ENCODE results near the gene ZBTB7C. TPM values are rescaled to one million over a fixed set of nuclear protein-coding genes. Genes with fewer than 3 reads are reported as not detected.
A peak's percentile ranks its signal among the peaks of the same experiment; 100 is the strongest.

The ZBTB7C gene
- total and polyA plus RNA-seq, 2 of the 8 experiments (the other 6 are each of a cell fraction or from before 2014, with no cell fraction given): 0.15 to 0.45 TPM

DNA sequence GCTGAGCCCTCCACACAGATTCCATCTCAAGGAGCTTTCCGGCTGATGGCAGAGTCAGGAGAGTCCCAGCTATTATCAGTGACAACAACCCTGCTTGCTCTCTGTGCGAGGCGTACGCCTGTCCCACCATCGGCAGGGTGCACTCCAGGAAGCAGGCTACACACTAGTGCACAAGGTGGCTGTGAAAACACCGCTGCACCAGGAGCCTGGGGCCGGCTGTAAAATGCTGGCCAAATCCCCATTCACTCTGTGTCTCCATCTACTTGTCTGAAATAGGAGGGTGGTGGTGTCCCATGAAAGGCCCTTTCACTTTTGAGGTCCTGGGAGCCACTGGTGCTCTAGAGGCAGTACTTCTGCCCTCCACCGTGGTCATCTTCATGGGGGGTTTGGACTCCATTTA lies 295.5 kb downstream of the ZBTB7C start:
- H3K36me3 ChIP-seq (ENCODE audit: control insufficient read depth in 2 of 4, insufficient read depth in 4 of 4, low read length in 3 of 4): no peaks in the 10 kb centered on the region
- H3K23ac ChIP-seq (ENCODE audit: insufficient read length): no peak overlapping the region
- DNase-seq (ENCODE audit: low read depth in 1 of 2, low spot score in 2 of 2): no peak
- H2BK120ac ChIP-seq (replicated peaks; ENCODE audit: low read depth, low read length): no peak overlapping the region
- POLR2A ChIA-PET (ENCODE audit: partially characterized antibody): no interaction called here
- no peaks in the 10 kb centered on the region for H4K20me1 ChIP-seq (replicated peaks in 1 of 2; ENCODE audit: control insufficient read depth in 1 of 2, insufficient read depth in 2 of 2, low read length in 2 of 2)
- no peak overlapping the region for H2AK5ac ChIP-seq (ENCODE audit: low read depth, low read length)
- no peak overlapping the region for H2AFZ ChIP-seq (ENCODE audit: low read length)
- no peaks in the 10 kb centered on the region for H3K23me2 ChIP-seq (ENCODE audit: low read depth, low read length)
- H2BK20ac ChIP-seq (ENCODE audit: low read length): no peak overlapping the region
- H4K8ac ChIP-seq (ENCODE audit: extremely low read depth, insufficient read depth, low read length): no peak overlapping the region
- no peaks in the 10 kb centered on the region for H3K9me3 ChIP-seq (ENCODE audit: insufficient read depth in 2 of 2, low read depth in 1 of 2, low read length in 1 of 2)
- WGBS, 2 experiments (ENCODE audit: extremely low coverage in 1 of 2, insufficient coverage in 1 of 2, insufficient read length in 1 of 2, insufficient replicate concordance in 2 of 2, low coverage in 1 of 2, low lambda C conversion rate in 2 of 2, missing lambda C conversion rate in 1 of 2): 89% methylated on average over 8 of the region's 8 CpGs; no CpG with 5 or more reads in 1 of the 2 experiments
- no peak overlapping the region for H3K4me3 ChIP-seq (ENCODE audit: extremely low read depth in 1 of 4, insufficient read depth in 2 of 4, low read depth in 3 of 4, low read length in 4 of 4)
- no peak overlapping the region for H3K27ac ChIP-seq (ENCODE audit: low read depth, low read length)
- no peak for FAIRE-seq
- H2BK15ac ChIP-seq (ENCODE audit: low read length): no peak overlapping the region
- no peak overlapping the region for H2BK12ac ChIP-seq (ENCODE audit: low read depth, low read length)
- H2BK5ac ChIP-seq (ENCODE audit: low read depth, low read length): no peak overlapping the region
- no peak overlapping the region for H3K4me2 ChIP-seq (ENCODE audit: insufficient read depth in 1 of 2, low read depth in 2 of 2, low read length in 2 of 2)
- H3K14ac ChIP-seq (ENCODE audit: insufficient read length): no peak overlapping the region
- CTCF ChIA-PET (ENCODE audit: partially characterized antibody): interaction anchor here (1.5 to 1.6 kb wide), 2 partner anchors 15 to 83 kb away, joined by 4 to 5 read pairs; no protein-coding TSS in a partner anchor
- H3K79me2 ChIP-seq (ENCODE audit: control insufficient read depth in 1 of 2, insufficient read depth in 2 of 2, low read length in 2 of 2): no peaks in the 10 kb centered on the region
- no peak overlapping the region for H4K5ac ChIP-seq (ENCODE audit: insufficient read length, low read depth, low read length)
- 0 out of 2 replicates have a peak overlapping the region, but pooled peaks have one; percentile 38 for H3K18ac ChIP-seq (ENCODE audit: extremely low read depth, low read length)
- H3K27me3 ChIP-seq (replicated peaks in 1 of 4; ENCODE audit: control insufficient read depth in 3 of 4, extremely low read depth in 1 of 4, insufficient read depth in 3 of 4, low read length in 3 of 4): no peaks in the 10 kb centered on the region; a peak in 1 of 7 replicates
- no peak overlapping the region for H3K56ac ChIP-seq (replicated peaks; ENCODE audit: insufficient read length, low read depth, low read length)
- no peak for TF ChIP-seq NANOG (IDR thresholded peaks at IDR 0.05; ENCODE audit: insufficient read depth, low read depth, low read length, poor library complexity, severe bottlenecking)
- no peak for TF ChIP-seq BACH1 (IDR thresholded peaks at IDR 0.05; ENCODE audit: low read length)
- no peak for TF ChIP-seq POU5F1 (IDR thresholded peaks at IDR 0.05; ENCODE audit: low read depth, low read length)
- TF ChIP-seq HDAC6 (IDR thresholded peaks at IDR 0.05; ENCODE audit: low read depth, low read length): no peak
- TF ChIP-seq RBBP5 (IDR thresholded peaks at IDR 0.05; ENCODE audit: borderline replicate concordance, low read depth, low read length): no peak
- TF ChIP-seq MAFK (IDR thresholded peaks at IDR 0.05; ENCODE audit: low read depth, low read length): no peak
- TF ChIP-seq, protein P1, sequence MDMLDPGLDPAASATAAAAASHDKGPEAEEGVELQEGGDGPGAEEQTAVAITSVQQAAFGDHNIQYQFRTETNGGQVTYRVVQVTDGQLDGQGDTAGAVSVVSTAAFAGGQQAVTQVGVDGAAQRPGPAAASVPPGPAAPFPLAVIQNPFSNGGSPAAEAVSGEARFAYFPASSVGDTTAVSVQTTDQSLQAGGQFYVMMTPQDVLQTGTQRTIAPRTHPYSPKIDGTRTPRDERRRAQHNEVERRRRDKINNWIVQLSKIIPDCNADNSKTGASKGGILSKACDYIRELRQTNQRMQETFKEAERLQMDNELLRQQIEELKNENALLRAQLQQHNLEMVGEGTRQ (IDR thresholded peaks at IDR 0.05; ENCODE audit: low read length): no peak
- TF ChIP-seq SP2 (IDR thresholded peaks at IDR 0.05; ENCODE audit: low read length): no peak
- TF ChIP-seq BRCA1 (IDR thresholded peaks at IDR 0.05; ENCODE audit: low read depth, low read length): no peak
- TF ChIP-seq RXRA (IDR thresholded peaks at IDR 0.05; ENCODE audit: insufficient read depth, low read depth, low read length): no peak
- TF ChIP-seq KDM5A (IDR thresholded peaks at IDR 0.05; ENCODE audit: low read length): no peak
- H3K79me1 ChIP-seq (ENCODE audit: low read depth, low read length): no peaks in the 10 kb centered on the region
- no peak overlapping the region for H4K91ac ChIP-seq (replicated peaks; ENCODE audit: insufficient read length, low read length)
- no peak overlapping the region for H3K4ac ChIP-seq (replicated peaks; ENCODE audit: insufficient read length, low read depth, low read length)
- peaks cover 0 to 12% (median 5%) of the 10 kb centered on the region in 4 experiments; a peak in 5 of 7 replicates for H3K4me1 ChIP-seq (replicated peaks in 1 of 4; ENCODE audit: control insufficient read depth in 3 of 4, insufficient read depth in 4 of 4, low read length in 3 of 4)
- H3K9ac ChIP-seq (replicated peaks in 1 of 4; ENCODE audit: extremely low read depth in 1 of 4, low read depth in 3 of 4, low read length in 3 of 4): no peak overlapping the region
